Bronchial epithelial cell (primary cell): ENCODE data around the gene SLC1A2. TPM values are rescaled to one million over a fixed set of nuclear protein-coding genes. Genes with fewer than 3 reads are reported as not detected.

ENCODE experiments used
- DNase-seq: peaks from one replicate; pipeline ENCODE4 v3.0.0-alpha.2; 2010; ENCODE audit warnings: low read depth
- FAIRE-seq: peaks from 2 replicates; lab custom pipeline; 2011; peaks lifted over from hg19 to GRCh38; lab: Jason Lieb, UNC
- H3K27me3 ChIP-seq: 2 replicates; pipeline ENCODE4 v1.5.1; 2011; ENCODE audit warnings: low read length; ENCODE audit not compliant: control insufficient read depth, insufficient read depth
- H3K36me3 ChIP-seq: 2 replicates; pipeline ENCODE4 v1.5.1; 2011; ENCODE audit warnings: low read length; ENCODE audit not compliant: control insufficient read depth, insufficient read depth
- H3K4me3 ChIP-seq: 2 replicates; pipeline ENCODE4 v1.5.1; 2011; ENCODE audit warnings: mild to moderate bottlenecking, low read depth, low read length, control low read depth
- CTCF ChIP-seq: IDR thresholded peaks from 2 replicates; pipeline ENCODE4 v1.5.1; 2011; ENCODE audit warnings: mild to moderate bottlenecking, moderate library complexity, low read length, control low read depth, inconsistent platforms; ENCODE audit not compliant: insufficient read depth, severe bottlenecking
- total RNA-seq: library from RNA; depleted of rRNA; stranded (reverse); fragments of >200 nt; gene quantifications from 2 replicates; pipeline ENCODE4 v1.2.1, GENCODE V29; 2014

The SLC1A2 gene
- total RNA-seq, 1 donor from 2014 or later: under 0.01 TPM

- H3K4me3 ChIP-seq: no peak overlapping the region
- DNase-seq (no peak), FAIRE-seq (peak; percentile 55)
- H3K27me3 ChIP-seq: peaks cover 1% of the 10 kb centered on the region
- no peak for TF ChIP-seq CTCF
- no peaks in the 10 kb centered on the region for H3K36me3 ChIP-seq
These were observed 16.4 kb downstream of the SLC1A2 start for GRCh38 chr11:35402751-35403660.

- no peak for TF ChIP-seq CTCF
- Histone ChIP-seq H3K4me3 (no peak overlapping the region), H3K36me3 (no peaks in the 10 kb centered on the region), H3K27me3 (no peaks in the 10 kb centered on the region)
- DNase-seq (no peak), FAIRE-seq (no peak)
These were observed 20.5 kb downstream of the SLC1A2 start for GRCh38 chr11:35398881-35399280.

GRCh38 chr11:35394941-35395340 is 24.4 kb downstream of the SLC1A2 start:
- no peak for FAIRE-seq
- Histone ChIP-seq H3K27me3 (peaks cover 5% of the 10 kb centered on the region), H3K4me3 (no peak overlapping the region), H3K36me3 (no peaks in the 10 kb centered on the region)
- DNase-seq: no peak
- TF ChIP-seq CTCF: no peak

- no peak for DNase-seq
- FAIRE-seq: no peak
- H3K36me3 ChIP-seq: no peaks in the 10 kb centered on the region
- no peak overlapping the region for H3K4me3 ChIP-seq
- TF ChIP-seq CTCF: no peak
- peaks cover 5% of the 10 kb centered on the region for H3K27me3 ChIP-seq
These were observed 26.3 kb downstream of the SLC1A2 start for GRCh38 chr11:35393098-35393497.

- peaks cover 5% of the 10 kb centered on the region for H3K27me3 ChIP-seq
- no peaks in the 10 kb centered on the region for H3K36me3 ChIP-seq
- FAIRE-seq (no peak), DNase-seq (peak; percentile 53)
- H3K4me3 ChIP-seq: peak overlapping the region; percentile 16
- TF ChIP-seq CTCF: peak; percentile 88
These were observed 27.3 kb downstream of the SLC1A2 start for GRCh38 chr11:35391922-35392688.
